Mucosa of rectum (tissue), 2 donors: ENCODE results near the gene C1orf50.
"Not testable (repeated sequence)": the region's sequence is repeated elsewhere in the genome, so short reads cannot be mapped to it uniquely, and the experiment has no call there.

ENCODE experiments used
- H3K27ac ChIP-seq, 2 donors: one replicate each; pipeline ENCODE4 v1.7.0; 2013; ENCODE audit warnings: inconsistent platforms in 2 of 2, low read depth in 2 of 2, low read length in 2 of 2
- H3K27me3 ChIP-seq, 2 donors: one replicate each; pipeline ENCODE4 v1.7.0; 2013; ENCODE audit warnings: low read length in 2 of 2; ENCODE audit not compliant: control insufficient read depth in 2 of 2, insufficient read depth in 2 of 2
- H3K36me3 ChIP-seq, 2 donors: one replicate each; pipeline ENCODE4 v1.7.0; 2013; ENCODE audit warnings: low read length in 2 of 2; ENCODE audit not compliant: control insufficient read depth in 2 of 2, insufficient read depth in 2 of 2
- H3K4me1 ChIP-seq, 2 donors: one replicate each; pipeline ENCODE4 v1.7.0; 2013; ENCODE audit warnings: low read length in 2 of 2, mild to moderate bottlenecking in 1 of 2; ENCODE audit not compliant: control insufficient read depth in 2 of 2, insufficient read depth in 2 of 2
- H3K4me3 ChIP-seq, 2 donors: one replicate each; pipeline ENCODE4 v1.7.0; 2013; ENCODE audit warnings: low read length in 2 of 2
- H3K9ac ChIP-seq, 2 donors: one replicate each; pipeline ENCODE4 v1.7.0; 2013; ENCODE audit warnings: low read length in 2 of 2, low read depth in 1 of 2, mild to moderate bottlenecking in 1 of 2
- H3K9me3 ChIP-seq, 2 donors: one replicate each; pipeline ENCODE4 v1.7.0; 2013; ENCODE audit warnings: low read length in 2 of 2; ENCODE audit not compliant: control insufficient read depth in 2 of 2
- donor health status: healthy.
- donor health status: Normal muscosa, but diverticular disease.

Gene C1orf50

DNA sequence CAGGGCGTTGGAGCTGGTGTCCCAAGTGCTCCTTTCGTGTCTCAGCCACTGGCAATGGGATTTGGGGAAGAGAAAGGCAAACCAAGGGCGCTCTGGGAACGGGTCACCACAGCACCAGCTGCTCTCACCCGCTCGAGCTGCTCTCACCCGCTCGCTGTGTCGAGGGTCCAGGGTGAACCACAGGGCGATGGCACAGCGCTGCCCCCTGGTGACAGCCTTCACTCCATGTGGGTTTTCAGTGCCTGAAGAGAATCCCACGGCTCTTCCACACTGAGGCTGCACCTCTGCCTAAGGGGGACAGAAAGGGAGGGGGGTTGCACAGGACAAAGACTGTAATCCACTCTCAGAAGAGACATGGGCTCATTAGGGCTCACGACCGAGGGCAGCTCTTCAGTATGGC, 19.9 kb upstream of the C1orf50 start:
- H3K4me1 ChIP-seq = no peaks in the 10 kb centered on the region
- H3K36me3 ChIP-seq = peaks cover 12 to 15% of the 10 kb centered on the region in 2 donors
- no peaks in the 10 kb centered on the region for H3K27me3 ChIP-seq
- no peak overlapping the region for H3K4me3 ChIP-seq
- H3K9ac ChIP-seq = no peak overlapping the region
- no peak overlapping the region for H3K27ac ChIP-seq
- no peaks in the 10 kb centered on the region for H3K9me3 ChIP-seq

DNA sequence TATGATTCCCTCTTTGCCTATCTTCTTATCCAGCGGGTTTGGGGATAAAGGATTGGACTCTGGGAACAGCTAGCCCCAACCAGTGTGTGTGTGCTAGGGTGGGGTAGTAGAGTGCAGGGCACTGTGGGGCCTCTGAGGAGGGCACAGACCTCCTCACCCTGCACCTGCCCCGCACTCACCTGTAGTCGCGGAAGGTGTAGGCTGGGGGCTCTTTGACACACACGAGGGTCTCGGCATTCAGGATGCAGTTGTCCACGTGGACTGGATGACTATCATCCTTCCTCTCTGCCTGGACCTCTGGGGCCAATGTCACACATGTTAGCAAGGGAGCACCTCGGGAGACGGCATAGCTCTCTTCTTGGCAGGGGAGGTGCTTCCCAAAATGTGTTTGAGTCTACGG, 19.0 kb upstream of the C1orf50 start:
- no peaks in the 10 kb centered on the region for H3K4me1 ChIP-seq
- H3K9ac ChIP-seq = no peak overlapping the region
- H3K27ac ChIP-seq = no peak overlapping the region
- H3K36me3 ChIP-seq = peaks cover 15 to 19% of the 10 kb centered on the region in 2 donors
- H3K4me3 ChIP-seq = no peak overlapping the region
- no peaks in the 10 kb centered on the region for H3K27me3 ChIP-seq
- H3K9me3 ChIP-seq = no peaks in the 10 kb centered on the region

DNA sequence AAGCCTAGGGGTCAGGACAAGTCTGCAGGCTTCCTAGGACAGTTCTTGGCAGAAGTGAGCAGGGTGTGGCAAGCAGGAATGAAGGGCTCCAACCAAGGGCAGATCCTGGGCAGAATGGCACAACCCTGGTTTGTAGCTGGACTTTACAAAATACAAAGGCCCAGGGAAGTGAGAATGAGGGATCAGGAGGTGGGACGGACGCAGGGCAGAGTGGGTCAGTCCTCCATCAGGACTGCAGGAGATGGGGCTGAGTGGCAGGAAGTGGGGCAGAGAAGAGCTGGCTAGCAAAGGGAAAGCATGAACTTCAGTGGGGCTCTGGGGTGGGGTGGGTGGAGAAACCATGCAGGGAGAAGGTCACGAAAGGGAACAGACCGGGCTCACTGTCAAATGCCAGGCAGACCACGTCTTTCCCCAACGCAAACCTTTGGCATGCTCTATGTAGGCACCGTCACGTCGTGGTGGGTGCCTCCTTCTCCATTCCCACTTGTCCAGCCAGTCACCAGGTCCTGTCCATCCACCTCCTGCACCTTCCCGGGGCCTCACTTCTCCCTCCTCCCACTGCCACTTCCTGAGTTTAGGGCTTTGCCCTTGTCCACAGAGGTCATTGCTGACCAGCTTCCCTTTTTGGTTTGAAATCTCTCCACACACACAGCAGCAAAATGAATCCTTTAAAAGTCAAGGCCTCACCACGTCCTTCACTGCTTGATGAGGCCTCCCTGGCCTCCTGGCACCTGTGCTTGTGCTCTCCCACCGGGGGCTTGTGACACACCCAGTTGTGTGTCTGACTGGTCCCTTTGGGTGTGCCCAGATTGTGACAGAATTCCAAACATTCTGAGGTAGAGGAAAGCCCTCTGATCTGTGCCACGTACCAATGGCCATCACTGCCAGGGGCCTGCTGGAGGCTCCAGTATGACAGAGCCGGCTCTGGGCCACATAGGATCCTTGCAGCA, 18.3 kb upstream of the C1orf50 start:
- no peak overlapping the region for H3K4me3 ChIP-seq
- peaks cover 15 to 19% of the 10 kb centered on the region in 2 donors for H3K36me3 ChIP-seq

DNA sequence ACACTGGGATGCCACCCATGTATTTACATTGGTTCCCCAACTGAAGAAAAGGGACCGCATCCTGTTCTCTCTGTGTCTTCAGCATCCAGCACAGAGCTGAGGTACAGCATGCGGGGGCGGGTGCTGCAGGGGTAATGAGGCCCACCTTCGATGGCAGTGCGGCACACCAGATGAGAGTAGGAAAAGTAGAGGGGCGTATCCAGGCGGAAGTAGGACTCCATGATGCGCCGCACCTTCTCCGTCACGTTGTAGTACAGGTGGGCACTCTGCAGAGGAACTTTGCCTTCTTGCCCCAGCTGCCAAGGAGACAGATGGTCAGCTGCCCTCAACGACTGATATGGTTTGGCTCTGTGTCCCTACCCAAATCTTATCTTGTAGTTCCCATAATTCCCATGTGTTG, 17.0 kb upstream of the C1orf50 start:
- H3K27ac ChIP-seq = no peak overlapping the region
- no peak overlapping the region for H3K4me3 ChIP-seq
- no peaks in the 10 kb centered on the region for H3K4me1 ChIP-seq
- no peak overlapping the region for H3K9ac ChIP-seq
- H3K9me3 ChIP-seq = no peaks in the 10 kb centered on the region
- peaks cover 23 to 32% of the 10 kb centered on the region in 2 donors for H3K36me3 ChIP-seq
- H3K27me3 ChIP-seq = no peaks in the 10 kb centered on the region

More for the DNA sequence above, 18.3 kb upstream of the C1orf50 start:
- no peaks in the 10 kb centered on the region for H3K4me1 ChIP-seq
- H3K27ac ChIP-seq = no peak overlapping the region
- H3K9ac ChIP-seq = no peak overlapping the region
- no peaks in the 10 kb centered on the region for H3K27me3 ChIP-seq
- no peaks in the 10 kb centered on the region for H3K9me3 ChIP-seq

DNA sequence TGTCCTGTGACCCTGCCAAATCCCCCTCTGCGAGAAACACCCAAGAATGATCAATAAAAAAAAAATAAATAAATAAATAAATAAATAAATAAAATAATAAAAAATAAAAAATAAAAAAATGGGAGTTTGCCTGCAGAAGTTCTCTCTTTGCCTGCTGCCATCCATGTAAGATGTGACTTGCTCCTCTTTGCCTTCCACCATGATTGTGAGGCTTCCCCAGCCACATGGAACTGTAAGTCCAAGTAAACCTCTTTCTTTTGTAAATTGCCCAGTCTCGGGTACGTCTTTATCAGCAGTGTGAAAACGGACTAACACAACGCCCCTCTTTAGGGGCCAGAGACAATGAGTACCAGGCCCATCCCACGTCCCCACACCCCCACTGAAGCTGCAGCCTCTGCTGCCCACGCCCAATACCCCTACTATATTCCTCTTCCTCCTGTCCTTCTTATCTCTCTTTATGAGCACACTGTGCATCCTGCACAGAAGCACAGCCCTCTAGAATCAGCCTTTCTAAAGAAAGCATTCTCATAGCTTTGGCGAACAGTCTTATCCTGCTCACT, 15.5 kb upstream of the C1orf50 start:
- not testable (repeated sequence) for H3K27ac ChIP-seq, H3K27me3 ChIP-seq, H3K9ac ChIP-seq, H3K4me1 ChIP-seq, H3K4me3 ChIP-seq, H3K9me3 ChIP-seq
- peaks cover 20 to 36% of the 10 kb centered on the region in 2 donors for H3K36me3 ChIP-seq

DNA sequence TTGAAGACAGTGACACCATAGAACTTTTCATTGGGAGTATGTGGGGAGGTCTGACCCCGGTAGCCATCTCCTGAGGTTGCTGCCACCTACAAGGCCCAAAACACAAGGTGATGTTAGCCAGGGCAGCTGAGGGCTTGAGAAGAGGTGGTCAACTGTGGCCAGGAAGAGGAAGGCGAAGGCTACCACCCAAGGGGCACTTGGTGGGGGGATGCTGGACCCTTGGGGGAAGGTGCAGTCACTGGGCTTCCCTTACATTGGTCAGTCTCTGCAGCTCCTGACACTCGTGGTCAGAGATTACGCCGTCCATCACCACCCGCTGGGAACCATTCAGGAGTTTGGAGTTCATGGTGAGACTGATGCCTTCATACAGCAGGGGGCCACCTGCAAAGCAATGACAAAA, 14.8 kb upstream of the C1orf50 start:
- no peaks in the 10 kb centered on the region for H3K4me1 ChIP-seq
- H3K9ac ChIP-seq = no peak overlapping the region
- H3K4me3 ChIP-seq = no peak overlapping the region
- H3K9me3 ChIP-seq = no peaks in the 10 kb centered on the region
- no peak overlapping the region for H3K27ac ChIP-seq
- H3K27me3 ChIP-seq = no peaks in the 10 kb centered on the region
- peaks cover 20 to 35% of the 10 kb centered on the region in 2 donors for H3K36me3 ChIP-seq

DNA sequence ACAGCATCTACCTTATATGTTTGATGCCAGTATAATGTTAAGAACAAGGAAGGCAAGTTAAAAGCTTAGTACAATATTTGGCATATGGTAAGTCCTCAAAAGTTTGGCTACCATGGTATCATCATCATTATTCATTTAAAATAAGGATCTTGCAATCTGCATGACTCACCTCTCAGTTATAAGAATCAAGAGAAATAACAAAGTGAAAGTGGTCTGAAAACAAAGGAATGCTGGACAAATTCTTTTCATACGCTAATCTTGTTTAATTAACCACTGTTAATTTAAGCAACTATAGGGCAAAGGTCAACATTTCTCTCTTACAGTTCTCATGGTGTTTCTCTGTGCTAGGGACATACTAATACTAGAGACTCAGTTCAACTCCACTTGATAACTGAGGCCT, 14.0 kb upstream of the C1orf50 start:
- H3K4me1 ChIP-seq = no peaks in the 10 kb centered on the region
- H3K27ac ChIP-seq = no peak overlapping the region
- H3K9me3 ChIP-seq = no peaks in the 10 kb centered on the region
- H3K9ac ChIP-seq = no peak overlapping the region
- peaks cover 26 to 41% of the 10 kb centered on the region in 2 donors for H3K36me3 ChIP-seq
- no peaks in the 10 kb centered on the region for H3K27me3 ChIP-seq
- H3K4me3 ChIP-seq = no peak overlapping the region

DNA sequence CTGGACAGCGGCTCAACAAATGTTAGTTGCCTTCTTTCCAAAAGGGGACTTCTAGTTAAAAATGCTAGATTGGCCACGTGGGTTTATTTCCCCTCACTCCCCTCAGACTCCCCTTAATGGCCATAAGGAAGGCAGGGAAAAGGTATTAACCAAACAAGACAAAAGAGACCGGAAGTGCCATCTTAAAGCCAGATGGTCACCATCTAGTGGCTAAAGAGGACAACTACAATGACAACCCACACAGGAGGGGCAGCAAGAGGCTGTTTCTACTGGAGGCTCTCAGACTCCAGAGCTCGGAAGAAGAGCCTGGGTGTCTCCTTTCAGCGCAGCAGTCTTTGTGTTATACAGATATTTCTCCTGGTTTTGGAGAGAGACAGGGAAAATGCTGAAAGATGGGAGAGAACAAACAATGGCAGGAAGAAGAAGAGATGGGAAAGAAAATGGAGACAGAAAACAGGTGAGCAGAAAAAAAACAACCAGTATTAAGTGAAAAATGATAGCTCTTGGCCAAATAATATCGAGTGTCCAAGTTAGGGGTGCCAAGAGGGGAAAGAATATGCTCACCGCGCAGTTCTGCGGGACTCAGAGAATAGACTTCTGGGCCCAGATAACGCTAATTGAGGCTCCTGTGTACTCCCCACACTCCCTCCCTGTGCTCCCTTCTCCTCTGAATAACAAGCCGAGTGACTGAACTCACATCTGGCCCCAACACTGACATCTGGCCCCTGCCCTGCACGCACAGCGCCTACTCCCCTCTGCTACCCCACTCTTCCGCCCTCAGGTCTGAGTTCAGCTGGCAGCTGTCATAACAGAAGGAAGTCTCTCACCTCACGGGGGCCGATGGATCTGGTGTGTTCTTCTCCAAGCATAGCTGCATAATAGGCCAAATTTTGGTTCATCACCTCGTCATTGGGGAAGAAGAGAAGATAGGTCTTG, 9.8 kb upstream of the C1orf50 start:
- no peaks in the 10 kb centered on the region for H3K4me1 ChIP-seq
- peaks cover 17 to 36% of the 10 kb centered on the region in 2 donors for H3K36me3 ChIP-seq

DNA sequence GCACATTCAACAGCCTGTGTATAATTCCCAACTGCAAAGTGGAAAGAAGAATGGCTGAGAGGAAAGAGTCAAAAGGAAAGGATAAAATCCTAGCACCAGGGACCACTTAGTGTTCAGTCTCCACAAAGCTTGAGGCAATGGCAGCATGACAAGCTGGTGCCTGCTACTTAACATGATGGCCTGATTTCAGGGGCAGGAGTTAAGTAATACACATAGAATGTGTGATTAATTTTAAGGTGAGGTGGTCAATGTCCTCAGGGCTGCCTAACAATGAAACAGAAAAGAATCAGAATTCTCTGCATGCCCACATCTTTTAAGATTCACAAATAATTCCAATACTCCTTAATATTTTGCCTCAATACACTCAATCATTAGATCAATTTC, 9.2 kb upstream of the C1orf50 start:
- Histone ChIP-seq H3K9ac (no peak overlapping the region), H3K27me3 (no peaks in the 10 kb centered on the region), H3K36me3 (peaks cover 14 to 33% of the 10 kb centered on the region in 2 donors), H3K4me3 (no peak overlapping the region), H3K27ac (no peak overlapping the region), H3K4me1 (no peaks in the 10 kb centered on the region), H3K9me3 (no peaks in the 10 kb centered on the region)

More for the DNA sequence above, 9.8 kb upstream of the C1orf50 start:
- Histone ChIP-seq H3K27ac (no peak overlapping the region), H3K9me3 (no peaks in the 10 kb centered on the region), H3K4me3 (no peak overlapping the region), H3K27me3 (no peaks in the 10 kb centered on the region), H3K9ac (no peak overlapping the region)
